ENCODE measurements around the gene GPC6. TPM values are rescaled to one million over a fixed set of nuclear protein-coding genes. Genes with fewer than 3 reads are reported as not detected.

Gene GPC6
- total and polyA plus RNA-seq, 4 donors, result 5.9 to 29.1 (median 18.2) TPM

DNA sequence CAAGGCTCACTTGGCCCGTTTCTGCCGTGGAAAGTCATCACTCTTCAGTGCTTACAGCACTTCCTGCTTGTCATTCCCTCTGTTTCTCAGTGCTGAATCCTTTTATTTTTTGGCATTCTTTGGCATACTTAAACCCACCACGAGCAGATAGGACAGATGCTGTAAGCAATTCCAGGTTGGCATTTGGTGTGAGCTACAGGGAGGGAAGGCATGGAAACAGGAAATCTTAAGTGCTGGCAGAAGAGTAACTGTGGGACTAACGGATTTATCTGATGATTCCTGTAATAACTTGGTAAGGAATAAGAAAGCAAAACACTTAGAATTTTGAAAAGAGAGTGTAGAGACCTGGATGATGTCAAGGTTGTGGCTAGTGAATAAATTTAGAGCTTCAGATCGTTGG is 273.4 kb downstream of the GPC6 start:
- Histone ChIP-seq H3K36me3 (ENCODE audit: control insufficient read depth in 4 of 4, insufficient read depth in 3 of 4, low read depth in 1 of 4, low read length in 3 of 4) (no peaks in the 10 kb centered on the region), H3K9ac (ENCODE audit: low read depth in 1 of 2, low read length in 2 of 2) (no peak overlapping the region), H3K4me3 (ENCODE audit: low read depth in 1 of 3, low read length in 3 of 3) (no peak overlapping the region), H3K27ac (ENCODE audit: low read depth in 1 of 2, low read length in 2 of 2) (no peak overlapping the region), H3K4me1 (ENCODE audit: control insufficient read depth in 4 of 4, insufficient read depth in 4 of 4, low read length in 3 of 4) (no peaks in the 10 kb centered on the region), H3K9me3 (ENCODE audit: control insufficient read depth in 4 of 4, low read length in 3 of 4) (no peaks in the 10 kb centered on the region), H3K27me3 (ENCODE audit: control insufficient read depth in 4 of 4, insufficient read depth in 4 of 4, low read length in 3 of 4) (no peaks in the 10 kb centered on the region)
- TF ChIP-seq, protein P1, sequence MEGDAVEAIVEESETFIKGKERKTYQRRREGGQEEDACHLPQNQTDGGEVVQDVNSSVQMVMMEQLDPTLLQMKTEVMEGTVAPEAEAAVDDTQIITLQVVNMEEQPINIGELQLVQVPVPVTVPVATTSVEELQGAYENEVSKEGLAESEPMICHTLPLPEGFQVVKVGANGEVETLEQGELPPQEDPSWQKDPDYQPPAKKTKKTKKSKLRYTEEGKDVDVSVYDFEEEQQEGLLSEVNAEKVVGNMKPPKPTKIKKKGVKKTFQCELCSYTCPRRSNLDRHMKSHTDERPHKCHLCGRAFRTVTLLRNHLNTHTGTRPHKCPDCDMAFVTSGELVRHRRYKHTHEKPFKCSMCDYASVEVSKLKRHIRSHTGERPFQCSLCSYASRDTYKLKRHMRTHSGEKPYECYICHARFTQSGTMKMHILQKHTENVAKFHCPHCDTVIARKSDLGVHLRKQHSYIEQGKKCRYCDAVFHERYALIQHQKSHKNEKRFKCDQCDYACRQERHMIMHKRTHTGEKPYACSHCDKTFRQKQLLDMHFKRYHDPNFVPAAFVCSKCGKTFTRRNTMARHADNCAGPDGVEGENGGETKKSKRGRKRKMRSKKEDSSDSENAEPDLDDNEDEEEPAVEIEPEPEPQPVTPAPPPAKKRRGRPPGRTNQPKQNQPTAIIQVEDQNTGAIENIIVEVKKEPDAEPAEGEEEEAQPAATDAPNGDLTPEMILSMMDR (IDR thresholded peaks at IDR 0.05; ENCODE audit: low read depth, low read length, missing input control), result no peak
- no peak for TF ChIP-seq TAF1 (conservative IDR thresholded peaks at IDR 0.05)
- no peak for TF ChIP-seq NR2F2 (IDR thresholded peaks at IDR 0.05)
- no peak for TF ChIP-seq RAD21 (IDR thresholded peaks at IDR 0.05)
- TF ChIP-seq EGR1 (IDR thresholded peaks at IDR 0.05; ENCODE audit: low read depth in 2 of 2), result no peak
- no peak for TF ChIP-seq FOXA1 (IDR thresholded peaks at IDR 0.05)
- TF ChIP-seq GABPA (IDR thresholded peaks at IDR 0.05 in 1 of 2, conservative IDR thresholded peaks at IDR 0.05 in 1 of 2), result no peak
- no peak for TF ChIP-seq HNF4G (IDR thresholded peaks at IDR 0.05)
- no peak for DNase-seq (ENCODE audit: low spot score)
- WGBS, result 67% methylated on average over 5 of the region's 5 CpGs

DNA sequence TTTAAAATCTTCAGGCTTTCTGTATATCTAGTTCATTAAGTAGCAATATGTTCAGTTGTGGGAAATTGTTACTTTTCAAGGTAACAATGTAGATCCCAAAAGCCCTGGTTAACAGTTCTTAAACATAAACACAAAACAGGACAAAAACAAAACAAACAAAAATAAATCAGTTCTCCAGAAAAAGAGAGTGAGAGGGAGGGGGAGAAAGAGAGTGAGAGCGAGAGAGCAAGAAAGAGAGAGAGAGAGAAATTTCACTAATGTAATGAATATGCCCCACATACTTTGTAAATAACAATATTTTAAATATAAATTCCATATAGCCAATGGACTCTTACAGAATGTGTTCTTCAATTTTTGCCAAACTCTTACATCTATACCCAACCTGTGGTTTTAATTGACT is 275.5 kb downstream of the GPC6 start:
- TF ChIP-seq RXRA (IDR thresholded peaks at IDR 0.05) (no peak), EGR1 (IDR thresholded peaks at IDR 0.05; ENCODE audit: low read depth in 2 of 2) (no peak), HNF4G (IDR thresholded peaks at IDR 0.05) (no peak), YY1 (IDR thresholded peaks at IDR 0.05) (no peak), HNF4A (conservative IDR thresholded peaks at IDR 0.05) (no peak), TAF1 (conservative IDR thresholded peaks at IDR 0.05) (no peak), FOXA1 (IDR thresholded peaks at IDR 0.05) (no peak), RAD21 (IDR thresholded peaks at IDR 0.05) (no peak)
- TF ChIP-seq, protein P2, sequence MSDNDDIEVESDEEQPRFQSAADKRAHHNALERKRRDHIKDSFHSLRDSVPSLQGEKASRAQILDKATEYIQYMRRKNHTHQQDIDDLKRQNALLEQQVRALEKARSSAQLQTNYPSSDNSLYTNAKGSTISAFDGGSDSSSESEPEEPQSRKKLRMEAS (IDR thresholded peaks at IDR 0.05), result no peak
- TF ChIP-seq, protein P3, sequence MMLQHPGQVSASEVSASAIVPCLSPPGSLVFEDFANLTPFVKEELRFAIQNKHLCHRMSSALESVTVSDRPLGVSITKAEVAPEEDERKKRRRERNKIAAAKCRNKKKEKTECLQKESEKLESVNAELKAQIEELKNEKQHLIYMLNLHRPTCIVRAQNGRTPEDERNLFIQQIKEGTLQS (IDR thresholded peaks at IDR 0.05), result no peak
- Histone ChIP-seq H3K27ac (ENCODE audit: low read depth in 1 of 2, low read length in 2 of 2) (no peak overlapping the region), H3K9ac (ENCODE audit: low read depth in 1 of 2, low read length in 2 of 2) (no peak overlapping the region), H3K27me3 (ENCODE audit: control insufficient read depth in 4 of 4, insufficient read depth in 4 of 4, low read length in 3 of 4) (no peaks in the 10 kb centered on the region), H3K4me1 (ENCODE audit: control insufficient read depth in 4 of 4, insufficient read depth in 4 of 4, low read length in 3 of 4) (no peaks in the 10 kb centered on the region), H3K9me3 (ENCODE audit: control insufficient read depth in 4 of 4, low read length in 3 of 4) (no peaks in the 10 kb centered on the region), H3K4me3 (ENCODE audit: low read depth in 1 of 3, low read length in 3 of 3) (no peak overlapping the region), H3K36me3 (ENCODE audit: control insufficient read depth in 4 of 4, insufficient read depth in 3 of 4, low read depth in 1 of 4, low read length in 3 of 4) (peaks cover 0 to 1% (median 0%) of the 10 kb centered on the region in 4 donors)
- 100% methylated on average over 1 of the region's 1 CpG for WGBS
- no peak for DNase-seq (ENCODE audit: low spot score)

DNA sequence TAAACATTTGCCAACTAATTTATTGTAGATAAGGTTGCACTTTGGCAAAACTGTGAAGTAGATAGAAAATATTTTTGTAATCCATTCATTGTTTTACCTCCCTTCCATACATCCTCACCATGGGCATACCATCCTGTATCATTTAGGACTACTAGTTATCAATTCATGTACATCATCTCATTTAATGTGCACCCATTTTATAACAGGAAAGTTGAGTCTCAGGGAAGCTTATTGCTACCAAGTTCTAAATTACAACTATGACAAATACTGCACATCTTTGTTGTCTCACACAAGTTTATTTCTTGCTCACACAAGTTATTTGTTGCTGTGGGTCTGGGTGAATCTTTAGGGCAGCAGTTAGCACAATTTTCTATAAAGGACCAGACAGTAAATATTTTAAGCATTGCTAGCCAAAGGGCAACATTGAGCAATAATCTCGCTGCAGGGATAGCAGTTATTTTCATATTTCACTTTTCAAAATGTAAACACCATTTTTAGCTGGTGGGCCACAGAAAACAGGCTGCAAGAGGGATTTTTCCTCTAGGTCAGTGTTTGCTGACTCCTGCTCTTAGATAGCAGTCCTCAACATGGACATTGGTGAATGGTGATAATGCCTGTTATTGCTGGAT is 276.5 kb downstream of the GPC6 start:
- no peak for DNase-seq (ENCODE audit: low spot score)
- H3K4me3 ChIP-seq (ENCODE audit: low read depth in 1 of 3, low read length in 3 of 3), result no peak overlapping the region
- H3K27ac ChIP-seq (ENCODE audit: low read depth in 1 of 2, low read length in 2 of 2), result no peak overlapping the region
- WGBS, result 83% methylated on average over 1 of the region's 1 CpG
- H3K36me3 ChIP-seq (ENCODE audit: control insufficient read depth in 4 of 4, insufficient read depth in 3 of 4, low read depth in 1 of 4, low read length in 3 of 4), result peaks cover 0 to 1% (median 0%) of the 10 kb centered on the region in 4 donors
- no peak overlapping the region for H3K9ac ChIP-seq (ENCODE audit: low read depth in 1 of 2, low read length in 2 of 2)
- H3K4me1 ChIP-seq (ENCODE audit: control insufficient read depth in 4 of 4, insufficient read depth in 4 of 4, low read length in 3 of 4), result no peaks in the 10 kb centered on the region
- no peaks in the 10 kb centered on the region for H3K27me3 ChIP-seq (ENCODE audit: control insufficient read depth in 4 of 4, insufficient read depth in 4 of 4, low read length in 3 of 4)
- no peaks in the 10 kb centered on the region for H3K9me3 ChIP-seq (ENCODE audit: control insufficient read depth in 4 of 4, low read length in 3 of 4)
- no peak for TF ChIP-seq HNF4A (conservative IDR thresholded peaks at IDR 0.05)
- no peak for TF ChIP-seq YY1 (IDR thresholded peaks at IDR 0.05)
- TF ChIP-seq TAF1 (conservative IDR thresholded peaks at IDR 0.05), result no peak
- TF ChIP-seq, protein P1 (IDR thresholded peaks at IDR 0.05; ENCODE audit: low read depth, low read length, missing input control), result no peak
- TF ChIP-seq, protein P4, sequence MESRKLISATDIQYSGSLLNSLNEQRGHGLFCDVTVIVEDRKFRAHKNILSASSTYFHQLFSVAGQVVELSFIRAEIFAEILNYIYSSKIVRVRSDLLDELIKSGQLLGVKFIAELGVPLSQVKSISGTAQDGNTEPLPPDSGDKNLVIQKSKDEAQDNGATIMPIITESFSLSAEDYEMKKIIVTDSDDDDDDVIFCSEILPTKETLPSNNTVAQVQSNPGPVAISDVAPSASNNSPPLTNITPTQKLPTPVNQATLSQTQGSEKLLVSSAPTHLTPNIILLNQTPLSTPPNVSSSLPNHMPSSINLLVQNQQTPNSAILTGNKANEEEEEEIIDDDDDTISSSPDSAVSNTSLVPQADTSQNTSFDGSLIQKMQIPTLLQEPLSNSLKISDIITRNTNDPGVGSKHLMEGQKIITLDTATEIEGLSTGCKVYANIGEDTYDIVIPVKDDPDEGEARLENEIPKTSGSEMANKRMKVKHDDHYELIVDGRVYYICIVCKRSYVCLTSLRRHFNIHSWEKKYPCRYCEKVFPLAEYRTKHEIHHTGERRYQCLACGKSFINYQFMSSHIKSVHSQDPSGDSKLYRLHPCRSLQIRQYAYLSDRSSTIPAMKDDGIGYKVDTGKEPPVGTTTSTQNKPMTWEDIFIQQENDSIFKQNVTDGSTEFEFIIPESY (IDR thresholded peaks at IDR 0.05), result no peak
- no peak for TF ChIP-seq FOXA1 (IDR thresholded peaks at IDR 0.05)
- no peak for TF ChIP-seq NR2F2 (IDR thresholded peaks at IDR 0.05)
- TF ChIP-seq, protein P2 (IDR thresholded peaks at IDR 0.05), result no peak
- TF ChIP-seq, protein P5, sequence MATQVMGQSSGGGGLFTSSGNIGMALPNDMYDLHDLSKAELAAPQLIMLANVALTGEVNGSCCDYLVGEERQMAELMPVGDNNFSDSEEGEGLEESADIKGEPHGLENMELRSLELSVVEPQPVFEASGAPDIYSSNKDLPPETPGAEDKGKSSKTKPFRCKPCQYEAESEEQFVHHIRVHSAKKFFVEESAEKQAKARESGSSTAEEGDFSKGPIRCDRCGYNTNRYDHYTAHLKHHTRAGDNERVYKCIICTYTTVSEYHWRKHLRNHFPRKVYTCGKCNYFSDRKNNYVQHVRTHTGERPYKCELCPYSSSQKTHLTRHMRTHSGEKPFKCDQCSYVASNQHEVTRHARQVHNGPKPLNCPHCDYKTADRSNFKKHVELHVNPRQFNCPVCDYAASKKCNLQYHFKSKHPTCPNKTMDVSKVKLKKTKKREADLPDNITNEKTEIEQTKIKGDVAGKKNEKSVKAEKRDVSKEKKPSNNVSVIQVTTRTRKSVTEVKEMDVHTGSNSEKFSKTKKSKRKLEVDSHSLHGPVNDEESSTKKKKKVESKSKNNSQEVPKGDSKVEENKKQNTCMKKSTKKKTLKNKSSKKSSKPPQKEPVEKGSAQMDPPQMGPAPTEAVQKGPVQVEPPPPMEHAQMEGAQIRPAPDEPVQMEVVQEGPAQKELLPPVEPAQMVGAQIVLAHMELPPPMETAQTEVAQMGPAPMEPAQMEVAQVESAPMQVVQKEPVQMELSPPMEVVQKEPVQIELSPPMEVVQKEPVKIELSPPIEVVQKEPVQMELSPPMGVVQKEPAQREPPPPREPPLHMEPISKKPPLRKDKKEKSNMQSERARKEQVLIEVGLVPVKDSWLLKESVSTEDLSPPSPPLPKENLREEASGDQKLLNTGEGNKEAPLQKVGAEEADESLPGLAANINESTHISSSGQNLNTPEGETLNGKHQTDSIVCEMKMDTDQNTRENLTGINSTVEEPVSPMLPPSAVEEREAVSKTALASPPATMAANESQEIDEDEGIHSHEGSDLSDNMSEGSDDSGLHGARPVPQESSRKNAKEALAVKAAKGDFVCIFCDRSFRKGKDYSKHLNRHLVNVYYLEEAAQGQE (IDR thresholded peaks at IDR 0.05), result no peak
- TF ChIP-seq RAD21 (IDR thresholded peaks at IDR 0.05), result no peak
- no peak for TF ChIP-seq GABPA (IDR thresholded peaks at IDR 0.05 in 1 of 2, conservative IDR thresholded peaks at IDR 0.05 in 1 of 2)

Measured in liver (tissue), 9 donors.